Activated CD4-positive, alpha-beta memory T cell treated with anti-CD3 and anti-CD28 coated beads for 36 hours (primary cell): Measurements from ENCODE around the gene PTGER4. TPM values are rescaled to one million over a fixed set of nuclear protein-coding genes. Genes with fewer than 3 reads are reported as not detected.
"Not testable (repeated sequence)": the region's sequence is repeated elsewhere in the genome, so short reads cannot be mapped to it uniquely, and the experiment has no call there.

Experiments
- CTCF ChIA-PET: fragments of 350-600 bp; sonication (Branson Sonifier 250); formaldehyde crosslinking; loops from one replicate; lab custom pipeline; 2021; ENCODE audit warnings: antibody characterized with exemption, inconsistent platforms; lab: Charles Lee
- POLR2A ChIA-PET: fragments of 350-600 bp; sonication (Branson Sonifier 250); formaldehyde crosslinking; loops from one replicate; lab custom pipeline; 2021; ENCODE audit warnings: antibody characterized with exemption; lab: Charles Lee
- DNase-seq: peaks from one replicate; pipeline ENCODE4 v3.0.0-alpha.2; 2020
- H3K27ac Mint-ChIP-seq: one replicate; pipeline ENCODE4 v1.8.0; 2021; ENCODE audit warnings: mixed read lengths
- H3K27me3 Mint-ChIP-seq: one replicate; pipeline ENCODE4 v1.8.0; 2021; ENCODE audit warnings: mixed read lengths
- H3K36me3 Mint-ChIP-seq: one replicate; pipeline ENCODE4 v1.8.0; 2021; ENCODE audit warnings: mixed read lengths
- H3K4me1 Mint-ChIP-seq: one replicate; pipeline ENCODE4 v1.8.0; 2021; ENCODE audit warnings: low read depth, mixed read lengths
- H3K4me3 Mint-ChIP-seq: one replicate; pipeline ENCODE4 v1.8.0; 2021; ENCODE audit warnings: mild to moderate bottlenecking, mixed read lengths
- H3K9me3 Mint-ChIP-seq: one replicate; pipeline ENCODE4 v1.8.0; 2021; ENCODE audit warnings: mixed read lengths
- intact Hi-C: fragments of 100-400 bp; cut with micrococcal nuclease; formaldehyde crosslinking; loops from one replicate; pipeline ENCODE4 v1.15.1; 2023
- total RNA-seq, 2 experiments: library from RNA; stranded (reverse); gene quantifications; one replicate each; pipeline ENCODE4 v1.2.3, GENCODE V29; 2021

The PTGER4 gene
- total RNA-seq, 2 experiments from 2014 or later, result 53.7 to 59.9 TPM

DNA sequence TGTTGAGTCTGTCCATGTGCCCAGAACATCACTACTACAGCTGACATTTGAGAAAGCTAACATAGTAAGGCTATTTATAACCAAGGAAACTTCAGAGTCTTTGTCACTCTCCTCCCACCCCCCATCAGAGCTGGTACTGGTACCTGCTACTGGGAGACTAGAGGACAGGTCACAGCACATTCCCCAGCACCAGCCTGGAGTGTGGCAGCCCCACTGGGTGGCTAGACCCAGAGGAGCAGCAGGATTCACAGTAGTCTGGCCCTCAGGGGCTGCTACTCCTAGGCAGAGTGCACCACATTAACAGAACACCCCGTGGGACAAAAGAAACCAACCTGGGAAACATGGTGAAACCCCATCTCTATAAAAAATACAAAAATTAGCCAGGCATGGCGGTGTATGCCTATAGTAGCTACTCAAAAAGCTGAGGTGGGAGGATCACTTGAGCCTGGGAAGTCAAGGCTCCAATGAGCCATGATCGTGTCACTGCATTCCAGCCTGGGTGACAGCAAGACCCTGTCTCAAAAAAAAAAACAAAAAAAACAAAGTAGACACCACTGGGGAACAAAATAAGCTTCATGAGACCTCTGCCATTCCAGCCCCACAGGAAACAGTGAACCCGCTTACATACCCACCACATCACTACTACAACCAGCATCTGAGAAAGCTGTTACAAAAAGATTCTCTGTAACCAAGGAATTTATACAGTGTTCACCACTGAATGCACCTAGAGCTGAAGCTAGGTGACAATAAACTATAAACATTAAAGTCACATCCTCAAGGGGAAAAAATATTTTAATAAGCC is 26.3 kb upstream of the PTGER4 start:
- Mint-ChIP-seq H3K27ac (peak overlapping the region; percentile 80), H3K4me3 (peak overlapping the region; percentile 74), H3K36me3 (no peaks in the 10 kb centered on the region), H3K9me3 (no peaks in the 10 kb centered on the region), H3K27me3 (no peaks in the 10 kb centered on the region), H3K4me1 (peaks cover 60% of the 10 kb centered on the region)
- intact Hi-C loops, result loop anchor here (2.0 kb wide), 1 partner anchor 13 kb away; no protein-coding TSS in a partner anchor
- DNase-seq, result no peak
- ChIA-PET POLR2A (interaction anchor here (1.2 to 1.4 kb wide), 3 partner anchors 12 to 26 kb away, joined by 4 to 5 read pairs (median 4); partner anchors contain the start of gene PTGER4), CTCF (interaction anchor here (0.7 to 1.5 kb wide), 3 partner anchors 22 to 36 kb away, joined by 3 to 4 read pairs (median 3); no protein-coding TSS in a partner anchor)

DNA sequence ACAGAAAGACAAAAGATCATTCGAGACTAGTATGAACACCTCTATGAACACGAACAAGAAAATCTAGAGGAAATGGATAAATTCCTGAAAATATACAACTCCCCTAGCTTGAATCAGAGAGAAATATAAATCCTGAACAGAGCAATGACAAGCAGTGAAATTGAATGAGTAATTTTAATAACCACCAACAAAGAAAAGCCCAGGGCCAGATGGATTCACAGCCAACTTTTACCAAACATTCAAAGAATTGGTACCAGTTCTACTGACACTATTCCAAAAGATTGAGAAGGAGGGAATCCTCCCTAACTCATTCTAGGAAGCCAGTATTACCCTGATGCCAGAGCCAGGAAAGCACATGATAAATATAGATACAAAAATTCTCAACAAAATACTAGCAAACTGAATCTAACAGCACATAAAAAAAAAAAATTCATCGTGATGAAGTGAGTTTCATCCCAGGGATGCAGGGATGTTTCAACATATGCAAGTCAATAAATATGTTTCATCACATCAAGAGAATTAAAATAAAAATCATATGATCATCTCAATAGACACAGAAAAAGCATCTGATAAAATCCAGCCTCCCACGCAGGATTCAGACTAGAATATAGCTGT is 25.2 kb upstream of the PTGER4 start:
- peak overlapping the region; percentile 80 for H3K27ac Mint-ChIP-seq
- no peaks in the 10 kb centered on the region for H3K36me3 Mint-ChIP-seq
- no peak for DNase-seq
- H3K4me3 Mint-ChIP-seq, result peak overlapping the region; percentile 74
- H3K9me3 Mint-ChIP-seq, result no peaks in the 10 kb centered on the region
- H3K27me3 Mint-ChIP-seq, result no peaks in the 10 kb centered on the region
- intact Hi-C loops, result loop anchor here (2.0 kb wide), 1 partner anchor 14 kb away; no protein-coding TSS in a partner anchor
- POLR2A ChIA-PET, result interaction anchor here (1.3 to 1.4 kb wide), 2 partner anchors 21 to 25 kb away, joined by 4 to 5 read pairs; partner anchors contain the start of gene PTGER4
- CTCF ChIA-PET, result interaction anchor here (0.7 to 0.8 kb wide), 2 partner anchors 26 to 35 kb away, joined by 3 to 4 read pairs; partner anchors contain the start of gene PTGER4
- peaks cover 53% of the 10 kb centered on the region for H3K4me1 Mint-ChIP-seq

DNA sequence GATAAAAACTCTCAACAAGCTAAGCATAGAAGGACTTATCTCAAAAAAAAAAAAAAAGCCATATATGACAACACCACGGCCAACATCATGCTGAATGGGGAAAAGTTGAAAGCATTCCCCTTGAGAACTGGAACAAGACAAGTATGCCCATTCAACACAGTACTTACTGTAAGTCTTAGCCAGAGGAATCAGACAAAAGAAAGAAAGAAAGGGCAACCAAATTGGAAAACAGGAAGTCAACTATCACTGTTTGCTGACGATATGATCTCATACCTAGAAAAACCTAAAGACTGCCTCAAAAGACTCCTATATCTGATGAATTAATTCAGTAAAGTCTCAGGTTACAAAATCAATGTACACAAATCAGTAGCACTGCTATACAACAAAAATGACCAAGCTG is 24.6 kb upstream of the PTGER4 start:
- intact Hi-C loops, result loop anchor here (1.0 to 2.0 kb wide), 3 partner anchors 14 to 77 kb away; no protein-coding TSS in a partner anchor
- no peaks in the 10 kb centered on the region for H3K36me3 Mint-ChIP-seq
- H3K27ac Mint-ChIP-seq, result peak overlapping the region; percentile 80
- ChIA-PET POLR2A (no interaction called here), CTCF (interaction anchor here (0.8 kb wide), 1 partner anchor 25 kb away, joined by 4 read pairs; the partner anchor contains the start of gene PTGER4)
- no peak for DNase-seq
- no peaks in the 10 kb centered on the region for H3K27me3 Mint-ChIP-seq
- H3K4me1 Mint-ChIP-seq, result peaks cover 46% of the 10 kb centered on the region
- peak overlapping the region; percentile 60 for H3K4me3 Mint-ChIP-seq
- H3K9me3 Mint-ChIP-seq, result no peaks in the 10 kb centered on the region

GRCh38 chr5:40656091-40656490 is 23.6 kb upstream of the PTGER4 start:
- H3K27me3 Mint-ChIP-seq, H3K36me3 Mint-ChIP-seq, H3K4me3 Mint-ChIP-seq, intact Hi-C loops, H3K27ac Mint-ChIP-seq, POLR2A ChIA-PET, DNase-seq, CTCF ChIA-PET, H3K9me3 Mint-ChIP-seq: not testable (repeated sequence)
- H3K4me1 Mint-ChIP-seq, result peaks cover 41% of the 10 kb centered on the region

DNA sequence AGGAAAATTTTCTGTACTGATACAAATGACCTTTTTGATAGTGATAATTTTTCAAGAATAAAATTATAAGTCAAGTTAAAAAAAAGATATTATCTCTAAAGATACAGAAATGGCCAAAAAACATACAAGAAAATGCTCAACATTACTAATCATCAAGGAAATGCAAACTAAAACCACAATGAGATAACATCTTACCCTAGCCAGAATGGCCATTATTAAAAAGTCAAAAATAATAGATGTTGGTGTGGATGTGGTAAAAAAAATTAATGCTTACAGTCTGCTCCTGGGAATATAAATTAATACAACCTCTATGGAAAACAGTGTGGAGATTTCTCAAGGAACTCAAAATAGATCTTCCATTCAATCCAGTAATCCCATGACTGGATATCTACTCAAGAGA is 22.9 kb upstream of the PTGER4 start:
- intact Hi-C loops, result no loop called here
- no peaks in the 10 kb centered on the region for H3K9me3 Mint-ChIP-seq
- no peaks in the 10 kb centered on the region for H3K27me3 Mint-ChIP-seq
- no peak for DNase-seq
- H3K27ac Mint-ChIP-seq, result no peak overlapping the region
- H3K4me3 Mint-ChIP-seq, result no peak overlapping the region
- H3K4me1 Mint-ChIP-seq, result peaks cover 41% of the 10 kb centered on the region
- POLR2A ChIA-PET, result interaction anchor here (1.2 kb wide), 1 partner anchor 19 kb away, joined by 3 read pairs; no protein-coding TSS in a partner anchor
- CTCF ChIA-PET, result no interaction called here
- no peaks in the 10 kb centered on the region for H3K36me3 Mint-ChIP-seq

GRCh38 chr5:40660751-40661150 is 19.0 kb upstream of the PTGER4 start:
- CTCF ChIA-PET, result interaction anchor here (0.6 kb wide), 1 partner anchor 24 kb away, joined by 6 read pairs; no protein-coding TSS in a partner anchor
- intact Hi-C loops, result no loop called here
- POLR2A ChIA-PET, result no interaction called here
- no peaks in the 10 kb centered on the region for H3K27me3 Mint-ChIP-seq
- H3K4me1 Mint-ChIP-seq, result peaks cover 6% of the 10 kb centered on the region
- no peak for DNase-seq
- H3K27ac Mint-ChIP-seq, result no peak overlapping the region
- no peaks in the 10 kb centered on the region for H3K36me3 Mint-ChIP-seq
- H3K9me3 Mint-ChIP-seq, result no peaks in the 10 kb centered on the region
- no peak overlapping the region for H3K4me3 Mint-ChIP-seq

DNA sequence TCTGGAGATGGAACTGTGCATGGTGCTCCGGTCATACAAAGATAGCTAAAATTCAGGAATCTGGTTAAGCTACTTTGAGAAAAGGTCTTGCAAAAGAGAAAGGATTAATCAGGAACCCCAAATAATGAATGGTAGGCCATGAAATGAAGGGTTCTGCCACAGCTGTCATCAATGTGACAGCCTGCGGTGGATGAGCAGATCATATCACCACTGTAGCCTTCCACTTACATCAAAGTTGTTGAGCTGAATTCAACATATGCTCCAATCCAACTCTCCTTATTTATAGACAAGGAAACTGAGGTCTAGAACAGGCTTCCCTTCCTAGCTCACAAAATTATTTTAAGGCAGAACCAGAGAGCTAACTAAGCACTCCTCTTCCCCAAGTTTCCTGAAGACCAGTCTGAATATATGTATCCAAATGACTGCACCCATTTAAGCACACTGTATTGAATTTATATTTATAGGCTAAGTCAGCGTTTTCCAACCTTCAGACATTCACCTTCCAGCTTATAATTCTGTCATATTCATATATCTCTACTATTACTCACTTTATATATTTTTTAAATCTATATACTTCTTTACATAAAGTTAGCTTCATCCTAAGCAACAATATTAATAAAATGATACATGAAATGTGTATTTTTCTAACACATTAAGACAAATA is 13.9 kb upstream of the PTGER4 start:
- H3K4me1 Mint-ChIP-seq, result peaks cover 21% of the 10 kb centered on the region
- no peak overlapping the region for H3K27ac Mint-ChIP-seq
- no peaks in the 10 kb centered on the region for H3K36me3 Mint-ChIP-seq
- DNase-seq, result no peak
- H3K4me3 Mint-ChIP-seq, result no peak overlapping the region
- ChIA-PET POLR2A (interaction anchor here (1.0 to 1.4 kb wide), 3 partner anchors 10 to 14 kb away, joined by 3 to 4 read pairs (median 3); partner anchors contain the start of gene PTGER4), CTCF (interaction anchor here (1.3 kb wide), 1 partner anchor 718 kb away, joined by 3 read pairs; no protein-coding TSS in a partner anchor)
- intact Hi-C loops, result no loop called here
- no peaks in the 10 kb centered on the region for H3K9me3 Mint-ChIP-seq
- no peaks in the 10 kb centered on the region for H3K27me3 Mint-ChIP-seq

- ChIA-PET POLR2A (interaction anchor here (1.3 to 1.4 kb wide), 2 partner anchors 9 to 13 kb away, joined by 3 read pairs; partner anchors contain the start of gene PTGER4), CTCF (interaction anchor here (1.3 kb wide), 1 partner anchor 718 kb away, joined by 3 read pairs; no protein-coding TSS in a partner anchor)
- DNase-seq, result no peak
- H3K27me3 Mint-ChIP-seq, result no peaks in the 10 kb centered on the region
- H3K4me1 Mint-ChIP-seq, result peaks cover 24% of the 10 kb centered on the region
- no peaks in the 10 kb centered on the region for H3K36me3 Mint-ChIP-seq
- intact Hi-C loops, result no loop called here
- H3K9me3 Mint-ChIP-seq, result no peaks in the 10 kb centered on the region
- H3K4me3 Mint-ChIP-seq, result no peak overlapping the region
- no peak overlapping the region for H3K27ac Mint-ChIP-seq
Observed at GRCh38 chr5:40666657-40667056, 13.1 kb upstream of the PTGER4 start.

GRCh38 chr5:40667161-40667663 is 12.5 kb upstream of the PTGER4 start:
- DNase-seq, result no peak
- no peaks in the 10 kb centered on the region for H3K9me3 Mint-ChIP-seq
- H3K4me3 Mint-ChIP-seq, result no peak overlapping the region
- H3K27me3 Mint-ChIP-seq, result no peaks in the 10 kb centered on the region
- intact Hi-C loops, result no loop called here
- H3K4me1 Mint-ChIP-seq, result peaks cover 26% of the 10 kb centered on the region
- no peaks in the 10 kb centered on the region for H3K36me3 Mint-ChIP-seq
- ChIA-PET CTCF (no interaction called here), POLR2A (interaction anchor here (1.4 kb wide), 1 partner anchor 8 kb away, joined by 3 read pairs; no protein-coding TSS in a partner anchor)
- H3K27ac Mint-ChIP-seq, result no peak overlapping the region

DNA sequence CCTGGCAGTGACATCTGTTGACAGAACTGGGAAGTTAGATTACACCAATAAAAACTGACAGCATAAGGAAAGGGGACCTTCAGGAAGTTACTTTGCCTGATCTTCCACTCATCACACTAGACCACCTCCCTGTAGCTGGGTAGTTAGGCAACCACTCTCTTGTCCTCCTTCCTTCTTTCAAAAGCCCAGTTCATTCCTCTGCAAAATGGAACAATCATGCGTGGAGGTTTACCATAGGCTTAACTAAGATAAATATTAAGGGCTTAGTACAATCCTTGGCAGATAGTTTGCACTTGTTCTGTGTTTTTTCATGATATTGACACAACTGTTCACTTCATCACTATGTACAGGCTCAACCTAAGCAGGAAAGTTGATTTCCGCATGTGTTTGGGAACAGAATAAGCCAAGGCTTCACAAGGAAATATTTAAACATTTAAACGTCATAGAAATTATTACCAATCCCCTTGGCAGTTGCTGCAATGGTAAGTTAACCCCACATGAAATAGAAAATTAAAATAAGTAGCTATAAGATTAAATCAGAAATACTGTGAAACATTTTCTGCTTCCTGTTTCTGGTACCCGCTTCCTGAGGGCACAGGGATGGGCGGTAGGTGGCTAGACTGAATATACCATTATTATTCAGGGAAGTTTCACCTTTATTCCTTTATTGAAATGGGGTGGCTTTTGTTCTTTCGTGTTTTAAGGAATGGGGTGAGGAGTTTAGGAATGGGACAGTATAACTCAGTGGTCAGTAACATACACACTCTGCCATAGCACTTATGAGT is 9.9 kb upstream of the PTGER4 start:
- intact Hi-C loops, result no loop called here
- CTCF ChIA-PET, result no interaction called here
- POLR2A ChIA-PET, result no interaction called here

DNA sequence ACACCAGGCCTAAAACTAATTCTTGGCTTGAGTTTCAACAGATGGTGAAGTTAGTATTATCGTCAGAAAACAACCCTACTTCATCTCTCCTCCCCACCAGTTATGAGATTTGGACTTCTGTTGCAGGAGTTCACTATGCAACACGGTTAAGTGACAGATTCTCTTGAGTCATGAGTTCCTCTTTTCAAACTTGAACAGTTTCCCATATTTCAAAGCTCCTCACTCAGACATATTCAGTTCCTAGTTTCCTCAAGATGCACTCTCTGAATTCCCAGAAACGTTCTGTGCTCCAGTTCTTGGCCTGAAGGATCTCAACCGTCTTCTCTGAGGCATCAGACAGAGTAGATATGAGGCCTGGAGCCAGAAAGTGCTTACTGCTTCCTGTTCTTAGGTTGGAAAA is 7.3 kb upstream of the PTGER4 start:
- ChIA-PET POLR2A (no interaction called here), CTCF (no interaction called here)
- DNase-seq, result no peak
- Mint-ChIP-seq H3K9me3 (no peaks in the 10 kb centered on the region), H3K27ac (no peak overlapping the region), H3K4me1 (peaks cover 73% of the 10 kb centered on the region), H3K27me3 (no peaks in the 10 kb centered on the region), H3K4me3 (no peak overlapping the region), H3K36me3 (no peaks in the 10 kb centered on the region)
- intact Hi-C loops, result no loop called here

More for the DNA sequence above, 9.9 kb upstream of the PTGER4 start:
- H3K9me3 Mint-ChIP-seq, result no peaks in the 10 kb centered on the region
- peak overlapping the region; percentile 31 for H3K27ac Mint-ChIP-seq
- no peak overlapping the region for H3K4me3 Mint-ChIP-seq
- H3K27me3 Mint-ChIP-seq, result no peaks in the 10 kb centered on the region
- peaks cover 49% of the 10 kb centered on the region for H3K4me1 Mint-ChIP-seq
- DNase-seq, result no peak
- no peaks in the 10 kb centered on the region for H3K36me3 Mint-ChIP-seq
